Measurements from ENCODE around the gene WDR76.

DNA sequence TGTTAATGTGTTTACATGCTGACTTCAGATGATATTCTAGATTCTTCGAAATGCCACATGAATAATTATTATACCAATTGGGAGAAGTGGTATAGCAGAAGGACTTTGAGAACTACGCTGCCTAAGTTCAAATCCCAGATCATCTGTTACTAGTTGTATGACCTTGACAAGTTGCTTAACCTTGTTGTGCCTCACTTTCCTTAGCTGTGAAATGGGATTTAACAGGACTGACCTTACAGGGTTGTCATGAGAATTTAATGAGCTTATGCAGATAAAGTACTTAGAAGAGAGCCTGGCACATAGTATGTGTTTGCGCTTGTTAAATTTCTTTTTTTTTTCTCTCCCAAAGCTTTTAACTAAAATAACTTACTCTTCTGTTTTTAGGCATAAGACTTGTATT lies 24.4 kb downstream of the WDR76 start:
- TF ChIP-seq, protein P1, sequence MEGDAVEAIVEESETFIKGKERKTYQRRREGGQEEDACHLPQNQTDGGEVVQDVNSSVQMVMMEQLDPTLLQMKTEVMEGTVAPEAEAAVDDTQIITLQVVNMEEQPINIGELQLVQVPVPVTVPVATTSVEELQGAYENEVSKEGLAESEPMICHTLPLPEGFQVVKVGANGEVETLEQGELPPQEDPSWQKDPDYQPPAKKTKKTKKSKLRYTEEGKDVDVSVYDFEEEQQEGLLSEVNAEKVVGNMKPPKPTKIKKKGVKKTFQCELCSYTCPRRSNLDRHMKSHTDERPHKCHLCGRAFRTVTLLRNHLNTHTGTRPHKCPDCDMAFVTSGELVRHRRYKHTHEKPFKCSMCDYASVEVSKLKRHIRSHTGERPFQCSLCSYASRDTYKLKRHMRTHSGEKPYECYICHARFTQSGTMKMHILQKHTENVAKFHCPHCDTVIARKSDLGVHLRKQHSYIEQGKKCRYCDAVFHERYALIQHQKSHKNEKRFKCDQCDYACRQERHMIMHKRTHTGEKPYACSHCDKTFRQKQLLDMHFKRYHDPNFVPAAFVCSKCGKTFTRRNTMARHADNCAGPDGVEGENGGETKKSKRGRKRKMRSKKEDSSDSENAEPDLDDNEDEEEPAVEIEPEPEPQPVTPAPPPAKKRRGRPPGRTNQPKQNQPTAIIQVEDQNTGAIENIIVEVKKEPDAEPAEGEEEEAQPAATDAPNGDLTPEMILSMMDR (IDR thresholded peaks at IDR 0.05): no peak
- TF ChIP-seq POLR2A (IDR thresholded peaks at IDR 0.05) (no peak), POLR2AphosphoS5 (IDR thresholded peaks at IDR 0.05) (no peak)

All from prostate gland (tissue), 2 donors.